GM06990 (cell line): ENCODE results near the gene ASH1L.

Source experiments
- DNase-seq: peaks from one replicate; pipeline ENCODE4 v3.0.0-alpha.2; 2011; ENCODE audit not compliant: insufficient read length; ENCODE audit errors: extremely low read depth
- H3K27me3 ChIP-seq: replicated peaks from 2 replicates; pipeline ENCODE4 v1.6.0; 2011; ENCODE audit warnings: low read length; ENCODE audit not compliant: control insufficient read depth, insufficient read depth
- H3K36me3 ChIP-seq: 2 replicates; pipeline ENCODE4 v1.5.1; 2011; ENCODE audit warnings: low read length; ENCODE audit not compliant: control insufficient read depth, insufficient read depth
- H3K4me3 ChIP-seq: replicated peaks from 2 replicates; pipeline ENCODE4 v1.5.1; 2011; ENCODE audit warnings: low read depth, mild to moderate bottlenecking, control low read depth, low read length
- CTCF ChIP-seq: IDR thresholded peaks from 2 replicates; pipeline ENCODE4 v1.5.1; 2011; ENCODE audit warnings: low read length, control low read depth, mild to moderate bottlenecking, inconsistent platforms; ENCODE audit not compliant: insufficient read depth, poor library complexity, severe bottlenecking

Gene ASH1L

GRCh38 chr1:155313261-155313660 lies 249.3 kb downstream of the ASH1L start:
- peaks cover 20% of the 10 kb centered on the region for H3K36me3 ChIP-seq
- no peak for TF ChIP-seq CTCF
- no peak overlapping the region for H3K4me3 ChIP-seq
- no peaks in the 10 kb centered on the region for H3K27me3 ChIP-seq
- no peak for DNase-seq

GRCh38 chr1:155309423-155310021 lies 253.1 kb downstream of the ASH1L start:
- DNase-seq, result no peak
- Histone ChIP-seq H3K27me3 (no peaks in the 10 kb centered on the region), H3K36me3 (peaks cover 12% of the 10 kb centered on the region), H3K4me3 (peak overlapping the region; percentile 88)
- TF ChIP-seq CTCF, result no peak

GRCh38 chr1:155308493-155309422 lies 253.8 kb downstream of the ASH1L start, which contains the start of gene FDPS:
FDPS (plus strand) TSS chr1:155308866; CDS start chr1:155309790, 924 bp downstream.
- no peaks in the 10 kb centered on the region for H3K27me3 ChIP-seq
- no peak for TF ChIP-seq CTCF
- peak within 1 kb of the TSS; percentile 88 for H3K4me3 ChIP-seq
- H3K36me3 ChIP-seq, result peaks cover 12% of the 10 kb centered on the region
- peak; percentile 99 for DNase-seq

GRCh38 chr1:155307247-155307740 lies 255.3 kb downstream of the ASH1L start:
- no peak for DNase-seq
- no peak overlapping the region for H3K4me3 ChIP-seq
- TF ChIP-seq CTCF, result peak; percentile 39

GRCh38 chr1:155305881-155306391 lies 256.7 kb downstream of the ASH1L start:
- TF ChIP-seq CTCF, result no peak
- no peak overlapping the region for H3K4me3 ChIP-seq

More at GRCh38 chr1:155307247-155307740, 255.3 kb downstream of the ASH1L start:
- Histone ChIP-seq H3K36me3 (peaks cover 7% of the 10 kb centered on the region), H3K27me3 (no peaks in the 10 kb centered on the region)

More at GRCh38 chr1:155305881-155306391, 256.7 kb downstream of the ASH1L start:
- no peaks in the 10 kb centered on the region for H3K27me3 ChIP-seq
- no peak for DNase-seq
- H3K36me3 ChIP-seq, result no peaks in the 10 kb centered on the region
